ENCODE measurements around the gene DSCAM.

GRCh38 chr21:40257342-40257741 is 589.6 kb downstream of the DSCAM start:
- TF ChIP-seq CTCF (IDR thresholded peaks at IDR 0.05): no peak
- no peak for TF ChIP-seq POLR2A (IDR thresholded peaks at IDR 0.05)

Measured in Peyer's patch (tissue), 4 donors.